PC-3 (cell line): ENCODE data around the gene OXGR1. TPM values are rescaled to one million over a fixed set of nuclear protein-coding genes. Genes with fewer than 3 reads are reported as not detected.
"Not testable (repeated sequence)": the region's sequence is repeated elsewhere in the genome, so short reads cannot be mapped to it uniquely, and the experiment has no call there.

Experiments used
- ATAC-seq: fragments of 200-7000 bp; cut with Tn5 transposase; 2 replicates; pipeline ENCODE4 v1.9.1; 2020; ENCODE audit warnings: mild to moderate bottlenecking, moderate library complexity
- BruUV-seq: library from RNA; stranded (reverse); fragments of 400-500 nt; replicated peaks from 2 replicates; lab custom pipeline; 2021; lab: Mats Ljungman, UMichigan
- CTCF ChIA-PET: fragments of 300-600 bp; sonication (Branson Sonifier 250); formaldehyde crosslinking; loops from one replicate; lab custom pipeline; 2022; ENCODE audit warnings: antibody characterized with exemption; lab: Charles Lee
- POLR2A ChIA-PET: fragments of 300-600 bp; sonication (Branson Sonifier 250); formaldehyde crosslinking; loops from one replicate; lab custom pipeline; 2022; ENCODE audit warnings: antibody characterized with exemption; ENCODE audit not compliant: unreplicated experiment; lab: Charles Lee
- DNase-seq: peaks from one replicate; pipeline ENCODE4 v3.0.0-alpha.2; 2015
- H2AFZ ChIP-seq: fragments of 300-600 bp; sonication (generic); 2 replicates; pipeline ENCODE4 v1.6.0; 2016; ENCODE audit warnings: antibody characterized with exemption, low read length
- H3F3A ChIP-seq: fragments of 300-600 bp; sonication (generic); one replicate; pipeline ENCODE4 v1.6.0; 2017; ENCODE audit warnings: antibody characterized with exemption, low read length, control low read depth, mild to moderate bottlenecking; ENCODE audit not compliant: unreplicated experiment
- H3K27ac ChIP-seq: fragments of 300-600 bp; sonication (generic); 2 replicates; pipeline ENCODE4 v1.5.1; 2016; ENCODE audit warnings: mild to moderate bottlenecking, low read length
- H3K27me3 ChIP-seq: fragments of 300-600 bp; sonication (generic); 2 replicates; pipeline ENCODE4 v1.6.1; 2016; ENCODE audit warnings: low read length, mixed read lengths
- H3K36me3 ChIP-seq: fragments of 300-600 bp; sonication (generic); 2 replicates; pipeline ENCODE4 v1.6.1; 2016; ENCODE audit warnings: low read depth, mixed run types, low read length, mixed read lengths
- H3K4me1 ChIP-seq: fragments of 300-600 bp; sonication (generic); 2 replicates; pipeline ENCODE4 v1.5.1; 2016; ENCODE audit warnings: low read length; ENCODE audit not compliant: insufficient read depth
- H3K4me2 ChIP-seq: fragments of 300-600 bp; sonication (generic); 2 replicates; pipeline ENCODE4 v1.6.0; 2016; ENCODE audit warnings: low read length
- H3K4me3 ChIP-seq: fragments of 300-600 bp; sonication (generic); 2 replicates; pipeline ENCODE4 v1.5.1; 2016; ENCODE audit warnings: mild to moderate bottlenecking, low read length, mixed read lengths
- H3K79me2 ChIP-seq: fragments of 300-600 bp; sonication (generic); 2 replicates; pipeline ENCODE4 v1.6.1; 2017; ENCODE audit warnings: low read length, mixed read lengths
- H3K9ac ChIP-seq: fragments of 300-600 bp; sonication (generic); 2 replicates; pipeline ENCODE4 v1.6.0; 2016; ENCODE audit warnings: mild to moderate bottlenecking, low read length
- H3K9me2 ChIP-seq: fragments of 300-600 bp; sonication (generic); replicated peaks from 2 replicates; pipeline ENCODE4 v1.6.1; 2016; ENCODE audit warnings: mixed run types, low read length, mixed read lengths
- H3K9me3 ChIP-seq: fragments of 300-600 bp; sonication (generic); 2 replicates; pipeline ENCODE4 v1.6.1; 2016; ENCODE audit warnings: low read length, mixed read lengths
- H4K20me1 ChIP-seq: fragments of 300-600 bp; sonication (generic); 2 replicates; pipeline ENCODE4 v1.6.1; 2016; ENCODE audit warnings: low read length, mixed read lengths
- CTCF ChIP-seq: fragments of 300-600 bp; sonication (generic); conservative IDR thresholded peaks from 2 replicates; pipeline ENCODE4 v1.5.1; 2017; ENCODE audit warnings: antibody characterized with exemption, low read depth, mild to moderate bottlenecking, low read length
- EZH2 ChIP-seq: fragments of 300-600 bp; sonication (generic); IDR thresholded peaks from one replicate; pipeline ENCODE4 v1.6.1; 2017; ENCODE audit warnings: antibody characterized with exemption, mild to moderate bottlenecking, low read length; ENCODE audit not compliant: unreplicated experiment
- EZH2phosphoT487 ChIP-seq: fragments of 300-600 bp; sonication (generic); IDR thresholded peaks from 2 replicates; pipeline ENCODE4 v1.6.1; 2018; ENCODE audit warnings: mild to moderate bottlenecking, antibody characterized with exemption, low read length, borderline replicate concordance
- intact Hi-C: fragments of 100-400 bp; cut with micrococcal nuclease; formaldehyde crosslinking; loops from 2 replicates; pipeline ENCODE4 v1.9.0; 2023
- total RNA-seq: library from RNA; depleted of rRNA; stranded (reverse); fragments of >200 nt; gene quantifications from 2 replicates; pipeline ENCODE4 v1.2.3, GENCODE V29; 2014

Gene OXGR1
- total RNA-seq, 1 experiment from 2014 or later = not detected

GRCh38 chr13:97027162-97027554 is 32.9 kb upstream of the OXGR1 start:
- ATAC-seq = no peak
- no peaks in the 10 kb centered on the region for H4K20me1 ChIP-seq
- no peaks in the 10 kb centered on the region; the same call in 1 of the 2 replicates for H3K4me1 ChIP-seq
- H3K36me3 ChIP-seq = no peaks in the 10 kb centered on the region
- no peaks in the 10 kb centered on the region for H3K79me2 ChIP-seq
- H3F3A ChIP-seq = no peaks in the 10 kb centered on the region
- H3K4me2 ChIP-seq = no peak overlapping the region
- no peaks in the 10 kb centered on the region for H3K9me3 ChIP-seq
- H2AFZ ChIP-seq = no peak overlapping the region
- peaks cover 15% of the 10 kb centered on the region for H3K27me3 ChIP-seq
- H3K9me2 ChIP-seq = no peaks in the 10 kb centered on the region
- H3K27ac ChIP-seq = no peak overlapping the region
- intact Hi-C loops = loop anchor here (5.0 kb wide), 1 partner anchor 1005 kb away; no protein-coding TSS in a partner anchor
- DNase-seq = no peak
- BruUV-seq = no TSS peak
- H3K4me3 ChIP-seq = no peak overlapping the region
- ChIA-PET POLR2A (interaction anchor here (0.6 kb wide), 1 partner anchor 138 kb away, joined by 3 read pairs; no protein-coding TSS in a partner anchor), CTCF (no interaction called here)
- TF ChIP-seq EZH2 (no peak), EZH2phosphoT487 (no peak), CTCF (no peak)
- no peak overlapping the region for H3K9ac ChIP-seq

GRCh38 chr13:97026531-97027161 is 32.4 kb upstream of the OXGR1 start:
- Histone ChIP-seq H4K20me1 (no peaks in the 10 kb centered on the region), H3K4me2 (no peak overlapping the region), H3K79me2 (no peaks in the 10 kb centered on the region), H3K27ac (no peak overlapping the region), H3K4me3 (no peak overlapping the region), H3K9ac (no peak overlapping the region), H3K4me1 (no peaks in the 10 kb centered on the region), H3K27me3 (peaks cover 20% of the 10 kb centered on the region), H3F3A (no peaks in the 10 kb centered on the region), H2AFZ (no peak overlapping the region), H3K36me3 (no peaks in the 10 kb centered on the region), H3K9me3 (no peaks in the 10 kb centered on the region), H3K9me2 (no peaks in the 10 kb centered on the region)
- intact Hi-C loops = loop anchor here (5.0 kb wide), 1 partner anchor 1004 kb away; no protein-coding TSS in a partner anchor
- ChIA-PET CTCF (no interaction called here), POLR2A (interaction anchor here (0.6 kb wide), 1 partner anchor 138 kb away, joined by 3 read pairs; no protein-coding TSS in a partner anchor)
- ATAC-seq (no peak), DNase-seq (no peak)
- TF ChIP-seq CTCF (no peak), EZH2 (no peak), EZH2phosphoT487 (no peak)
- no TSS peak for BruUV-seq

- POLR2A ChIA-PET = interaction anchor here (0.7 kb wide), 1 partner anchor 1609 kb away, joined by 5 read pairs; no protein-coding TSS in a partner anchor
- H3F3A ChIP-seq, H3K9ac ChIP-seq, H3K4me2 ChIP-seq, H3K27ac ChIP-seq, DNase-seq, H3K9me3 ChIP-seq, H3K4me3 ChIP-seq, H3K79me2 ChIP-seq, H3K9me2 ChIP-seq, BruUV-seq, ATAC-seq, H3K4me1 ChIP-seq, intact Hi-C loops, H4K20me1 ChIP-seq, H3K36me3 ChIP-seq, H2AFZ ChIP-seq: not testable (repeated sequence)
- CTCF ChIA-PET = interaction anchor here (0.6 kb wide), 1 partner anchor 121 kb away, joined by 10 read pairs; no protein-coding TSS in a partner anchor
- H3K27me3 ChIP-seq = peaks cover 47% of the 10 kb centered on the region
These were observed 29.5 kb upstream of the OXGR1 start for GRCh38 chr13:97023812-97024211.
